GM12865 (cell line): ENCODE data around the gene USP28.
"Not testable (repeated sequence)": the region's sequence is repeated elsewhere in the genome, so short reads cannot be mapped to it uniquely, and the experiment has no call there.

Experiments used
- DNase-seq: peaks from one replicate; pipeline ENCODE4 v3.0.0; 2010; ENCODE audit warnings: low read depth
- H3K4me3 ChIP-seq: 2 replicates; pipeline ENCODE4 v1.5.1; 2011; ENCODE audit warnings: mild to moderate bottlenecking, low read depth, low read length, control low read depth
- TF ChIP-seq, protein P1 (sequence below): IDR thresholded peaks from 2 replicates; pipeline ENCODE4 v1.5.1; 2011; ENCODE audit warnings: low read length, control low read depth, low read depth, inconsistent platforms; ENCODE audit not compliant: insufficient read depth; ENCODE audit errors: missing control alignments

USP28 gene

DNA sequence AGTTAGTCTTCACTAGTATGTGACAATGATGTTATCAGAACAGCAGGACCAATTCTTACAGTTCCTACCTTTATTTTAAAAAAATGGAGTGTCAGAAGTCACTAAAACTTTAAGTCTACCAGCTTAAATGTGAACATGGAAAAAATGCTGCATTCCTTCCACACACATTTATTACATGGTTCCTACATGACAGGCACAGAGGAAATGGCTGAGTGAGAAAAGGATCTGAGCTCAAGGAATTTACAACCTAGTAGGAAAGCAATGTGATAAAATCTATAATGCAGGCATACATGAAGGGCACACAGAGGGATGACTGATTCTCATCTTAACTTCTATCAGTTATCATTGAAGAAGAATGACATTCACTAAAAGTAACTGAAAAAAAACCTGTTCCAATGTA lies 72.8 kb downstream of the USP28 start:
- TF ChIP-seq, protein P1, sequence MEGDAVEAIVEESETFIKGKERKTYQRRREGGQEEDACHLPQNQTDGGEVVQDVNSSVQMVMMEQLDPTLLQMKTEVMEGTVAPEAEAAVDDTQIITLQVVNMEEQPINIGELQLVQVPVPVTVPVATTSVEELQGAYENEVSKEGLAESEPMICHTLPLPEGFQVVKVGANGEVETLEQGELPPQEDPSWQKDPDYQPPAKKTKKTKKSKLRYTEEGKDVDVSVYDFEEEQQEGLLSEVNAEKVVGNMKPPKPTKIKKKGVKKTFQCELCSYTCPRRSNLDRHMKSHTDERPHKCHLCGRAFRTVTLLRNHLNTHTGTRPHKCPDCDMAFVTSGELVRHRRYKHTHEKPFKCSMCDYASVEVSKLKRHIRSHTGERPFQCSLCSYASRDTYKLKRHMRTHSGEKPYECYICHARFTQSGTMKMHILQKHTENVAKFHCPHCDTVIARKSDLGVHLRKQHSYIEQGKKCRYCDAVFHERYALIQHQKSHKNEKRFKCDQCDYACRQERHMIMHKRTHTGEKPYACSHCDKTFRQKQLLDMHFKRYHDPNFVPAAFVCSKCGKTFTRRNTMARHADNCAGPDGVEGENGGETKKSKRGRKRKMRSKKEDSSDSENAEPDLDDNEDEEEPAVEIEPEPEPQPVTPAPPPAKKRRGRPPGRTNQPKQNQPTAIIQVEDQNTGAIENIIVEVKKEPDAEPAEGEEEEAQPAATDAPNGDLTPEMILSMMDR: no peak
- no peak overlapping the region for H3K4me3 ChIP-seq
- no peak for DNase-seq

DNA sequence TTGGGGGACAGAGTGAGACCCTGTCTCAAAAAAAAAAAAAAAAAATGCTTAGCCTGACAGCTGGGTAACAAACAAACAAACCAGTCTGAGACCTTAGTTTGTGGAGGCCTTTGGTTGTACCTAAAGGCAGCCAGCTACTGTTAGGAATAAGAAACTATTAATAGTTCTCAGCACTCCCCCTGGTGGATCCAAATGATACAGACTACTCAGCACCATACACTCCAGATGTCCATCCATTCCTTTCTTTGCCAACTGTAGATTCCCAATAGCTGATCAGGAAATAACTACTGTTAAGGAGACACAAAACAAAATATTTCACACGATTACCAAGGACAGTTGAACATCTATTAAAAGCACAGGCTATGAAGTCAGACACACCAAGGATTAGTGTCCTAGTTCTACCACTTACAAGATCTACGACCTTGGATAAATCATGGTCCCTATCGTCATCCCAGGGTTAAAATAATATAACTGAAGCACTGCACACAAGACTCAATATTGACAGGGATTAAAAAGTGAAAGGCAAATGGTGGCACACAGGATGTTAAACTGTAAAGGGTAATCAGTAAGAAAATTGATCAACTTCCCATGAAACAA lies 78.6 kb downstream of the USP28 start:
- peak; percentile 33 for DNase-seq
- TF ChIP-seq, protein P1: peak; percentile 63
- no peak overlapping the region for H3K4me3 ChIP-seq

DNA sequence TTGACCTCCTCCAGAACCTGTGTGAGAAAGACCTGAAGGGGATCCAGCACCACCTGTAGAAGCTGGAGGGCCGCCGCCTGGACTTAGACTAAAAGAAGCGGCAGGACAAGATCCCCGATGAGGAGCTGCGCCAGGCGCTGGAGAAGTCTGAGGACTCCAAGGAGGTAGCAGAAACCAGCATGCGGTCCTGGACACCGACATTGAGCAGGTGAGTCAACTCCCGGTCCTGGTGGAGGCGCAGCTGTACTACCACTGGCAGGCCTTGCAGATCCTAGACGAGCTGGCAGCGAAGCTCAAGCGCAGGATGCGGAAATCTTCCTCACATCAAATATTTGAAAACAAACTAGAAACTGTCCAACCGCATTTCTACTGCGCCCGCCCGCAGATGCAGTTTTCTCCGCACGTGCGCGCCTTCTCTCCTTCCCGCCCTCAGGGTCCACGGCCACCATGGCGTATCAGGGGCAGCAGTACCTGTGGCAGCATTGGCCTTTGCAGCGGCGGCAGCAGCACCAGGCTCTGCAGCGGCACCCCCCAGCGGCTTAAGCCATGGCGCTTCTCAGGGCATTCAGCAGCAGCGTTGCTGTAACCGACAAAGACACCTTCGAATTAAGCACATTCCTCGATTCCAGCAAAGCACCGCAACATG lies 85.6 kb downstream of the USP28 start:
- TF ChIP-seq, protein P1: no peak
- DNase-seq: no peak
- no peak overlapping the region for H3K4me3 ChIP-seq

DNA sequence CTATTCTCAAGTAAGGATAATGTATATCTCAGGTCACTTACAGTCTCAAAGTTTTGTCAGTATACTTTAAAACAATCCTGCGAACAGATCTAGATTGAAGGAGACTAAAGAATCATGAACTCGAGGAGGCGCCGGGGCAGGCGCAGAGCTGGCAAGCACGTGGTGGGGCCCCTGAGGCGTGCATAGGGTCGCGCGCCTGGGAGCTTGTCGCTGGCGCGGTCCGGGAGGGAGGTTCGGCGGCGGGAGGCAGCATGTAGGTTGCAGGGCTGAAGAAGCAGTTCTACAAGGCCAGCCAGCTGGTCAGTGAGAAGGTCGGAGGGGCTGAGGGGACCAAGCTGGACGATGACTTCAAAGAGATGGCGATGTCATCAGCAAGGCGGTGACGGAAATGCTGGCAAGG lies 86.4 kb downstream of the USP28 start:
- DNase-seq, H3K4me3 ChIP-seq: not testable (repeated sequence)

DNA sequence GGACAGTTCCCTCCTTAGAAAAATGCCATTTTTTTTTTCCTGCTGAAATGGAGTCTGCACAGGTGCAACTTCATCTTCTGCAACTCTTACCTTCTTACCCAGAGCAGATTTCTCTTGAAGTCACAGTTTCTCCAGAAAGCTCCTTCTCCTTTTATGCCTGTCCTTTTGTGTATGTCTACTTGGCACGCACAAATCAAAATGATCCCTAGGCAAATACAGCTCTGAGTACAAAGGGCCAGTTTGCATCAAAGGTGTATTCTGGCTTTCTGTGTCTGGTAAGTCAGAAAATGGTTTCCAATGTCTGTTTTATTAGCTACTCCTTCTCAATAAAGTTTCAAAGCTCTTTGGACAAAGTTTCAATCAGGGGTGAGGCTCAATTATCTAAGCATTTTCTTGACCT lies 93.2 kb downstream of the USP28 start:
- no peak for DNase-seq
- TF ChIP-seq, protein P1: no peak
- no peak overlapping the region for H3K4me3 ChIP-seq

DNA sequence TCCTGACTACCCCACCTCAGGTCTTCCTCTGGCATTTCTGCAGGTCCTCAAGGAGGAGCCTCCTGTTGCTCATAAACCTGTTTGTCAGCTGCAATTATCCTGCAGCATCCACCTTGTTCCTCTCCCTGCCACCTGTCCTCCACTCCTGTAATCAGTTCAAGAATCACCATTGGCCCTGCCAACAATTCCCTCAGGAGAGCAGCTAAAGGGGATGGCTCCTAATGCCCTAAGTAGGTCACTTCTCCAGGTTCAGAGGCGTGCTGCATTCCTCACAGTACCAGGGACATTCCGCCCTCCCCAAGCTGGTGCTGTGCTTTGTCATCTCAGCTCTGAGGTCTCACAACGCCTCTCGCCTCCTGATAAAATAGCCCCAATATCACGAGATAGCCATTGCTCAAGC lies 93.7 kb downstream of the USP28 start:
- TF ChIP-seq, protein P1: no peak
- no peak overlapping the region for H3K4me3 ChIP-seq
- DNase-seq: no peak

DNA sequence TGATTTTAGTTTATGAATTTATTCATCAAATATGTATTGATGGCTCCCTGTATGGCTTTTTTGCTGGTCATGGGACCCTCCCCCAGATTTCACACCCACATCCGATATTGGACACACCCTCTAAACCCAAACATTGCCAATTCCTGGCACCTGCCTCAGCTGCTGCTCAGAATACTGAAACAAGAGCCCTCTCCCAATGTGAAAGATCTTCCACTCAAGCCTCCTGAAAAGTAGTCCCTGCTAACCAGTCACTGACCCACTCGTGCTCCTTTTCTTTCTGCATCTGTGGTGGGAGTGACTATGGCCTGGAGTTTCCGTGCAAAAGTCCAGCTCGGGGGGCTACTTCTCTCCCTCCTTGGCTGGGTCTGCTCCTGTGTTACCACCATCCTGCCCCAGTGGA lies 95.9 kb downstream of the USP28 start, which contains the start of gene CLDN25:
Gene CLDN25 (plus strand): TSS at position 301 of the 400 bp plus-strand sequence. CDS start 0 bp downstream, at position 301.
- TF ChIP-seq, protein P1: no peak

More for the DNA sequence above, 95.9 kb downstream of the USP28 start, which contains the start of gene CLDN25:
- H3K4me3 ChIP-seq: no peak within 1 kb of the TSS
- DNase-seq: no peak
